NCI-H1436 (cell line): Measurements from ENCODE around the gene RFTN2.
A peak's percentile ranks its signal among the peaks of the same experiment; 100 is the strongest.
"Not testable (repeated sequence)": the region's sequence is repeated elsewhere in the genome, so short reads cannot be mapped to it uniquely, and the experiment has no call there.

ENCODE experiments used
- DNase-seq: peaks from one replicate; lab custom pipeline; 2025; lab: John Stamatoyannopoulos, UW

RFTN2 gene

DNA sequence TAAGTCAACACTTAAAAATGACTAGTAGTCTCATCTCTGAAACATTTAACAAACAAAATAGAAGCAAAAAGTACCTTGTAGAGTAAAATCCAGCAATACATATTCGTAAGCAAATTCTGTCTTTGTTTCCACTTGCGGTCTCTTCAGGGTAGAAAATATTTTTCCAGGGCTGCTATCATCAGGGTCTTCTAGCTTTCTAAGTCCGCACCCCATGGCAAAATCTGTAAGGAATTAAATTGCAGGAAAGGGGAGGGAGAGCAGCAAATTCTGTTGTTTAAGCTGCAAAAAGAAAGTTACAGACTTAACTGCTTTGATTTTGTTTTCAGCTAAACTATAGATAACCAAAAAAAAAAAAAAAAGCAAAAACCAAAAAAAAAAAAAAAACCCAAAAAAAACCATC is at the start of gene RFTN2:
TSS of gene RFTN2 (minus strand) at position 342 of the 400 bp plus-strand sequence. CDS start at position 213, 129 bp downstream.
- DNase-seq, result no peak

- DNase-seq, result no peak
Observed at GRCh38 chr2:197717863-197718262, 42.5 kb upstream of the RFTN2 start.

GRCh38 chr2:197713271-197713670 is 37.9 kb upstream of the RFTN2 start:
- DNase-seq, result no peak

GRCh38 chr2:197711578-197711977 is 36.2 kb upstream of the RFTN2 start:
- DNase-seq, result no peak

- DNase-seq, result no peak
Observed at GRCh38 chr2:197710424-197711042, 35.1 kb upstream of the RFTN2 start.

DNA sequence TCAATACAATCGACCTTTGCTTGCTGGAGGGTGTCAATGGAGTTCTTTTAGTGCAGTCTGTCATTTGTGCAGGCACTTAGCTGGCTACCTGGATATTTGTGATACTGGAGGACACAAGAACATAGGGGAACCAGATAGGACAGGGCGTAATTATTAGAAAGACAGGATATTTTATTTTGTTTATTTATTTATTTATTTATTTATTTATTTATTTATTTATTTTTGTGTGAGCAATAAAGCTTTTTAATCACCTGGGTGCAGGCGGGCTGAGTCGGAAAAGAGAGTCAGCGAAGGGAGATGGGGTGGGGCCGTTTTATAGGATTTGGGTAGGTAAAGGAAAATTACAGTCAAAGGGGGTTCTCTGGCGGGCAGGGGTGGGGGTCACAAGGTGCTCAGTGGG is 33.8 kb upstream of the RFTN2 start:
- not testable (repeated sequence) for DNase-seq

DNA sequence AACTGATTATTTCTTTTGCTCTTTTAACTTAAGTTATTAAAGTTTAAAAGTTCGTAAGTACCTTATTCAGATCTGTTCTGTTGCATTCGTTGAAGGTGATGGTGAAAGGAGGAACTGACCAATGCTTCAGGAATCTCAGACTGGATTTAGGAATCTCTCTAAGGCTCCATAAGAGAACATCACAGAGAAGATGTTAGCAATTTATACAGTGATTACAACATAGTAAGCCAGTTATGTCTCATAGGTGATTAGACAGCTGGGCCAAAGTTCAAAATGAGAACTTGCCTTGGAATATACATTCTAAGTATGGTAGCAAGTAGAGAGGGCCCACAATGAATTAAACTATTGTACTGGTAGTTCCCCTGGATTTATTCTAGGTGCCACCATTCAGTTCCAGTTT is 32.9 kb upstream of the RFTN2 start:
- no peak for DNase-seq

DNA sequence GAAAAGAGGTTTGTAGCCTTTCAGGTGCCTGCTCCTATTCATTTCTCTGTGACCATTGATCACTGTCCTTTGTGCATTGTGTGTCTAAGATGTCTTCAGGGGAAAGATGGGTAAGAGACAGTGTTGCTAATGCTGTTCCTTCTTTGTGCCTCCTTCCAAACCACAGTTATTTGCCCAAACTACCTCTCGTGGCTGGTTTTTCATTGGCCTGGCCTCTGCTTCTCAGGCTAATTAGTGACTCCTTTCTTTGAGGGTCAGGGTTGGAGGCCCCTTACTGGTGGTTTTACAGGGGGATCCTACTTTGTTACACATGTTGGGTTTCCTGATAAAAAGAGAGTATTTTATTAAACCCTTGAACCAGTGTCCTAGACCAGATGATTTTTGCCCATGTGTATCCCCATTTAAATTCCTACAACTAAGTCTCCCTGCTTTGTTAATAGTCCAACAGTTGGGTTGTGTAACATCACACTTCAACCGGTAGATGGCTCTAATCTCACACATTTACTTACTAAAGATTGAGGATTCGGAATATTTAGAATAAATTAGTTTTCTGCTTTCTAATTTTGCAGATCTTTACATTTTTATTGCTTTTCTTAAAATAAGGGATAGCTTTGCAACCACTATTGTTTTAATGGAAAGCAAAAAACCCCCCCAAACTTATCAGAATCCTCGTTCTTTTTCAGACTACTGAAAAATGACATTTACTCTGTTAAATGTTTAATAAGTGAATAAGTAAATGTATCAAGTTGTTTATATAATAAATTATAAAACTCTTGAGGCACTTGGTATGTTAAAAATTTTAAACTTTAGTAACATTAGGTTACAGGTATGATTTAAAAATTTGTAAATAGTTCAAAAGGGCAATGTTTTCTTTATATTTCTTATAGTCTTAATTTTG is 32.2 kb upstream of the RFTN2 start:
- peak; percentile 16 for DNase-seq

DNA sequence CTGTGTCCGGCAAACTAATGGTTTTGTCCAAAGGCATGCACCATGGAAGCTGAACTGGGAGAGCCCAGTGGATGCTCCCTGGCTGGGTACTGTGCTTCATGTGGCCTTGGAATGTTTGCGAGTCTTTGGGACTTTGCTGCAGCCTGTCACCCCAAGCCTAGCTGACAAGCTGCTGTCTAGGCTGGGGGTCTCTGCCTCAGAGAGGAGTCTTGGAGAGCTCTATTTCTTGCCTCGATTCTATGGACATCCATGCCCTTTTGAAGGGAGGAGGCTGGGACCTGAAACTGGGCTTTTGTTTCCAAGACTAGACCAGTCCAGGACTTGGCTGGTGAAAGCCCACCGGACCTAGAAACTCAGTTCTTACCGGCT is 31.4 kb upstream of the RFTN2 start:
- DNase-seq, result no peak

- DNase-seq, result no peak
Observed at GRCh38 chr2:197705912-197706838, 30.8 kb upstream of the RFTN2 start.

- peak; percentile 82 for DNase-seq
Observed at GRCh38 chr2:197705121-197705911, 29.9 kb upstream of the RFTN2 start, which contains the start of gene MARS2. TSS of gene MARS2 (plus strand) at chr2:197705369. CDS start at chr2:197705406, 37 bp downstream.

DNA sequence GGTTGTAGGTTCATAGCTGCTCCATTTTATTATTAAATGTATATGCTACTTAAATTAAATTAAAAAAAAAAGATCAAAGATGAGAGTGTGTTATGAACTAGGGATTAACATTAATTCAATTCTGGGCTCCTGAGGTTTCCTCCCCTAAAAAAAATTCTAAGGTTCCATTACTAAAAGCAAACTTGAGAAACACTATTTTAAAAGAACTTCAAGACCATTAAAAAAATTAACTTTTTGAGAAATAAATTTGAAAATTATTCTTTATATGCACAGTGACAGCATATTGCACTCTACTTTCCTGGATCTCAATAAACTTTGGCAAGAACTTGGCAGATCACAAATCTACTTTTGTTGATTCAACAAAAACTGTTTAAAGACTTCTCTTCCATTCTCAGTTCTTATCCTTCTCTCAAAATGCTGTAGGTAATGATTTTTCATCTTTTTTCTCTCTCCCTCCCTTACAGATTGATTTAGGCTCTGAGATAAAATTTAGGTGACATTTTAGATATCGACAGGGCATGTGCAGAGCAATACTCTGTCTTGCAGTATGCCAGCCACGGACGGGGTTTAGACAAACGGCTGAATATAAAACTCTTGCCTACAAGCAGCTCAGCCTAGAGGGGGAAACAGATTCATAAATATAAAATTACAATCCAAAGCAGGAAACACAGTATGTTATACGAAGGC is 29.2 kb upstream of the RFTN2 start:
- no peak for DNase-seq

- no peak for DNase-seq
Observed at GRCh38 chr2:197700960-197701359, 25.6 kb upstream of the RFTN2 start.

DNA sequence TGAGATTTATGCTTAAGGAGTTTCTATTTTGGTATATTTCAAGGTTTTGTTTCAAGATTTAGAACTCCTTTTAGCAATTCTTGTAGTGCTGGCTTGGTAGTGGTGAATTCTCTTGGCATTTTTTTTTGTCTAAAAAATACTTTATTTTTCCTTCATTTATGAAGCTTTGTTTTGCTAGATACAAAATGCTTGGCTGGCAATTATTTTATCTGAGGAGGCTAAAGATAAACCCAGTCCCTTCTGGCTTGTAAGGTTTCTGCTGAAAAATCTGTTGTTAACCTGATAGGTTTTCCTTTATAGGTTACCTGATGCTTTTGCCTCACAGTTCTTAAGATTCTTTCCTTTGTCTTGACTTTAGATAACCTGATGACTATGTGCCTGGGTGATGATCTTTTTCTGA is 24.3 kb upstream of the RFTN2 start:
- not testable (repeated sequence) for DNase-seq

GRCh38 chr2:197696571-197696970 is 21.2 kb upstream of the RFTN2 start:
- not testable (repeated sequence) for DNase-seq

GRCh38 chr2:197695971-197696370 is 20.6 kb upstream of the RFTN2 start:
- not testable (repeated sequence) for DNase-seq

- not testable (repeated sequence) for DNase-seq
Observed at GRCh38 chr2:197695206-197695605, 19.8 kb upstream of the RFTN2 start.

GRCh38 chr2:197677483-197677882 is 2.1 kb upstream of the RFTN2 start:
- DNase-seq, result no peak

DNA sequence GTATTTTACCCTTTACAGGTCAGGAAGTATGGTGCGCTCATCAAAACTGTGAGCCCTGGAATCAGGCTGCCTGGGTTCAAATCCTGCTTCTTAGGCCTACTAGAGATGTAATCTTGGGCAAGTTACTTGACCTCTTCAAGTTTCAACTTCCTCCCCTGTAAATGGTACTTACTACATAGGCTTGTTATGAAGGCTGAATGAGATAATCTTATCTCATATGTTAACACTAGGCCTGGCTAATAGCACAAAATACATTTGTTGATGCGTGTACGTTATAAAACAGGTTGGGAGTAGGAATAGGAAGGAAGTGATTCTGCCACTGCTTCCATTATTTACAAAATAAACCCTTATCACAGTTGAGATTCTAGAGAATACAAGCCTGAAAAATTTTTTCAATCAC is 1.7 kb upstream of the RFTN2 start:
- DNase-seq, result no peak

- no peak for DNase-seq
Observed at GRCh38 chr2:197675711-197676188, 363 bp upstream of the RFTN2 start.

DNA sequence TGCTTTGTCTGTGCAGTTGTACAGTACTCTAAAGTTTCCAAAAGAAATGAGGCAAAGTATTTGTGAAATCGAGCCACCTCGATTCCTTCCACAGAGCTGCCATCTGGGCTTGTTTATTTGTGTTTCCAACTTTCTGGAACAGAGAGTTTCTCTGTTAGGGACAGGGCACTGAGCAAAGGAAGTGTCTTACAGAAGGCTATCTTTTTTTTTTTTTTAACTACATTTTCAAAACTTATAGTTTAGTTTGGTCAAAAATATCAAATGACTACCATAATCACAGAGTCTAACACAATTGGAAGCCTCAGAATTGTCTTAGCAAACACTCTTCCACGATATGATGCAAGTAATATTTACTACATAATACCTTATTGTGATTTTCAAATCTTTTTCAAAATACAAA is 796 bp downstream of the RFTN2 start:
- DNase-seq, result no peak
